GM19468 (cell line): ENCODE results near the gene RASAL3.
"Not testable (repeated sequence)": the region's sequence is repeated elsewhere in the genome, so short reads cannot be mapped to it uniquely, and the experiment has no call there.

Source experiments
- ATAC-seq: cut with Tn5 transposase; IDR thresholded peaks from one replicate; pipeline ENCODE4 v1.9.1; 2021; ENCODE audit warnings: mild to moderate bottlenecking, moderate library complexity, moderate number of reproducible peaks; ENCODE audit not compliant: unreplicated experiment; ENCODE audit errors: extremely low read depth

The RASAL3 gene

DNA sequence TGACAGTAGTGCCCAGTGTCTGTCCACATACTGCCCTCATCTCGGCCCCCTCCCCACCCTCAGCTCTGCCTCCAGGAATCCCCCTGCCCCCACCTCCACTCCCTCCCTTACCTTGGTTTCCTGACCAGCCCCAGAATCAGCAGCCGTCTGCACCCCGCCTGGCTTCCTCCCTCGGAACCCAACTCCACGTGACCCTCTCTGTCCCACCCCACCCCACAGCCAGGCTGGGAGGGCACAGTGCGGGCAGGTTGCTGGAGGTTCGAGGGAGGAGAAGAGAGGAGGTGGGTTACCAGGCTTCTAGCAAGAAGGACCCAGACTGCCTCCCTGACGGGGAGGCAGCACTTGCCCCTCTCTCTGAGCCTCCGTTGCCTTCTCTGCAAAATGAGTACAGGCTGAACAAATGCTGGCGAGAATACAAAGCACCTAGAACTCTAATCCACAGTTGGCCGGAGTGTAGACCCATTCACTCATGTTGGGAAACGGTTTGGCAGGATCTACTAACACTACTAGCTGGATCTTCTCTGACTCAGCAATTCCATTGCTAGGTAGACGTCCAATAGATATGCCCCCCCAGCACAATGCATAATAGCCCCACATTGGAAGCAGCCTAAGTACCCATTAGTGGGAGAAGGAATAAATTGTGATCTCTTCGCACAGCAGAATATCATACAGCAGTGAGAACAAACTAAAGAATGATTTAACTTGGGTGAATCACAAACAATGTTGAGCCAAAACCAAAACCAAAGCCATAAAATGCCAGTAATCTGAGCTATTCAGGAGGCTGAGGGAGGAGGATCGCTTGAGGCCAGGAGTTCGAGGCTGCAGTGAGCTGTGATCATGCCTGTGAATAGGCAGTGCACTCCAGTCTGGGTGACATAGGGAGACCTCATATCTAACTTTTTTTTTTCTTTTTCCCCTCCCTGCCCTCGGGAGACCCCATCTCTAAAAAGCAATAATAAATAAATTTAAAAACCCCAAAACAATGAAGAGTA is at the start of gene RASAL3:
Gene RASAL3 (minus strand): TSS at position 151 of the 992 bp plus-strand sequence. CDS start 186 bp downstream, outside the sequence.
- no peak for ATAC-seq

DNA sequence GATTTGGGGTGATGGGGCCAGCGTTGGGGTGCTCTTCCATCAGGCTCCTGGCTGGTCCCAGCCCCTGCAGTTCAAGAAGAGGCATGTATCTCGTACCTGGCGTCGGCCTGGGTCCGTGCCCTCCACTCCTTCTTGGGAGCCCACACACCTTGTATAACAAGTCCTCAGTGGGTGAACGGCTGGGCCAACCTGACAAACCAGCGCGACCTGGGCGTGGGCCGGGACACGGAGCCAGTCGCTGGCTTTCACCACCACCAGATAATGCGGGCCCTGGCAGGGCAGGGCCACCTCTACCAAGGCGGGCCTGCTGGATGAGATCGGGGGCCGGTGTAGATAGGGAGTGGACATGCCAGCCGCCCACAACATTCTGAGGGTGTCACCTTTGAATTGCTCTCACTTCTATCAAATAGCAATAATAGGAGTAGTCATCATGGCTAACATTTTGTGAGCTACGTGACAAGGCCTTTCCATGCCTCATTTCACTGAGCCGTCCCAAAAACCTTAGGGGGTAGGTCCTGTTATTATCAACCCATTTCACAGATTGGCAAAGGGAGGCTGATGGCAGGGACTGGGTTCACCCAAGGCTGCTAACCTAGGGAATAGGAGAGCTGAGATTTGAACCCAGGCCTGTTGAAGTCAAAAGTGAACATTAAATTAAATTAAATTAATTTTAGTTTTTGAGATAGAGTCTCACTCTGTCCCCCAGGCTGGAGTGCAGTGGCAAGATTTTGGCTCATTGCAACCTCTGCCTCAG is 47.5 kb upstream of the RASAL3 start:
- ATAC-seq = no peak

- ATAC-seq = no peak
These were observed 43.8 kb upstream of the RASAL3 start, which contains the start of gene CYP4F22 for GRCh38 chr19:15508035-15508710. TSS of gene CYP4F22 (plus strand) at chr19:15508525. CDS start at chr19:15525337, 16,812 bp downstream.

- no peak for ATAC-seq
These were observed 43.0 kb upstream of the RASAL3 start for GRCh38 chr19:15507068-15508034.

DNA sequence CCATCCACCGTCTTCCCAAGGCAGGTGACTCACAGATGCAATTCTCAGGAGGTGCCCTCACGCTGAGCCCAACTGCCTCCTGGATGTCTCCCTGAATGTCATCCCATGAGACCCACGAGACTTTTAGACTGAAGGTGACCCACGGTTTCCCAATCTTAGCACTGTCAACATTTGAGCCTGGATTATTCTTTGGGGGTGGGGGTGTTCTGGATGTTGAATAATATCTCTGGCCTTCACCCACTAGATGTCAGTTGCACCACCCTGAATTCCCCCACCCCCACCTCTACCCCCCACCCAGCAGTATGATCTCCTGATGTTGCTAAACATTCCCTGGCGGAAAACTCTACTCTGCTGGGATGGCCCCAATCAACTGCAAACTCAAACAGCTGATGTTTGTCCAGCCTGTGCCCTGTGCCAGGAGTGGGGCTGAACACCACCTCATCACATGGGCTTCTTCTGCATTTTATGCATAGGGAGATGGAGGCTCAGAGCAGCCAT is 41.8 kb upstream of the RASAL3 start:
- ATAC-seq = no peak

DNA sequence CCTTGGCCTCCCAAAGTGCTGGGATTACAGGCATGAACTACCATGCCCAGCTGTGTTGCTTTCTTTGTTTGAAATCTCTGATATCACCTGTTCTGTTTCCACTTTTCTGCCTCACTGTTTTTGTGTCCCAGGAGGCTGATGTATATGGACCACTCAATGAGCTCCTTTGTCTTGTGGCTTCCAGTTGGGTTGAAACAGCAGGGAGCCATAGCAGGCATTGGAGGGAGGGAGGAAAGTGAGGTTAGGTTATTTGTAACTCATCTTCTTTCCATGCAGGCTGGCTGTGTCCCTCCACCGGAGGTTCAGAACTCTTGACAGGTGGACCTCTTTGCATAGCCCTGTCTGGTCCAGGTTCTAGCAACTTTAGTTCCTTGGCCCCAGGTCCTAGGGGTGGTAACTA is 37.9 kb upstream of the RASAL3 start:
- no peak for ATAC-seq

GRCh38 chr19:15501596-15501995 is 37.3 kb upstream of the RASAL3 start:
- ATAC-seq = no peak

- ATAC-seq = no peak
These were observed 34.6 kb upstream of the RASAL3 start for GRCh38 chr19:15498910-15499309.

DNA sequence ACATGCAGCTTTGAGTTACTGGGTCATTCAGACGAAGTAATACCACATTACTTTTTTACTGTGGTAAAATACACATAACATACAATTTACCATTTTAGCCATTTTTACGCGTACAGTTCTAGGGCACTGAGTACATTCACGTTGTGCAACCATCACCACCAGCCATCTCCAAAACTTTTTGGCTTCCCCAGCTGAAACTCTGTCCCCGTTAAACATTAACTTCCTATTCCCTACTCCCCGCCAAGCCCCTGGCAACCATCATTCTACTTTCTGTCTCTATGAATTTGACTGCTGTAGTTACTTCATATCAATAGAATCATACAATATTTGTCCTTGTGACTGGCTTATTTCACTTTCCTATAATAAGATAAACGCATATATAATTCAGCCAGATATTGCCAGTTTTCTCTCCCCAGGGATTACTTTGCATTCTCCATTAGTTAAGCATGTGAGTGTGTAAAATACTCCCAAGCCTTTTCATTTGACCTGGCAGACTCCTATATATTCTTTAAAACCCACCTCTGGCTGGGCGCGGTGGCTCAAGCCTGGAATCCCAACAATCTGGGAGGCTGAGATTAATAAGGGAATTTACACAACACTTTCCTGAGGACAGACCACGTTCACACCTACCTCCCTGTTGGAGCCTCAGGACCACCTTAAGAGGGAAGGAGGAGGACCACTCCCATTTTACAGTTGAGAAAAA is 34.0 kb upstream of the RASAL3 start:
- no peak for ATAC-seq

GRCh38 chr19:15495151-15495550 is 30.8 kb upstream of the RASAL3 start:
- no peak for ATAC-seq

DNA sequence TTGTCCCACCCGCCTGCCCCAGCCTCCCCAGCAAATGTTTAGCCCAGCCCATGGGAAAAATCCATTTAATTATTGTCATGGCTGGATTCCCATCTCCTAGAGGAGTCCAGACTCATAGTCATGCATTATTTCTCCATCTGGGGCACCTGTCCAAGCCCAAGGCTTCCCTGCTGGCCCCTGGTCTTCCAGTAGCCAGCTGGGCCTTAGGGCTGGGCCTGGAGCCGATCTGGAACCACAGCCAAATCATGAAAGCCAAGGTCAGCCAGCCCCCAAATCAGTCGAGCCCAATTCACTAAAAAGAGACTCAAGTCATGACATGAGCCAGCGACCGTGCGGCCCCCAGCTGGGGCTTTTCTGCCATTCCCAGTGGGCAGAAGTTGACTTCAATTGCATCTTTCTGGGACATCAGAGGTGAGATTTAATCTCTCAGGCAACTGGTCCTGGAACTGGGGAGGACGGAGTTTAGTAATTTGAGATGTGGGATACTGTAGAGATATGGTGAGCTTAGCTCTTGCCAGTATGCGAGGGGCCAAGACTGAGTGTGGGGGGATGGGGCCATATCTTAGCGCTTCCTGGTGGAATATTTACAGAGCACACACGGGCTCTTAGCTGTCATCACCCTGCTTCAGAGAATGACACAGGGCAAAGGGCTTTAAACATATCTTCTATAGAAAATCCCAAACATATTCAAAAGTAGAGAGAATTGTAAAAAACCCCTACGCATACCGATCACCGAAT is 24.3 kb upstream of the RASAL3 start:
- ATAC-seq = no peak

DNA sequence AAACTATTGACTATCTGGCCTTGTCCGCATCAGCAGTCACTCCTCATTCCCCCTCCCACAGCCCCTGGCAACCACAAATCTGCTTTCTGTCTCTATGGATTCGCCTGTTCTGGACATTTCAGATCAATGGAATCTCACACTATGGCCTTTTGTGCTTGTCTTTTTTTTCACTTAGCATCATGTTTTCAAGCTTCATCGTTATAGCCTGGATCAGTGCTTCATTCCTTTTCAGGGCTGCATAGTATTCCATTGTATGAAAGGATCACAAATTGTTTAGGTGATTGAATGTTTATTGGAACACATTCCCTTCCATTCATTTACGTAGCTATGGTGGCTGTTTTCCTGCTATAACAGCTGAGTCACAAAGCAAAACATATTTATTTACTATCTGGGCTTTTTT is 22.7 kb upstream of the RASAL3 start:
- ATAC-seq = no peak

- ATAC-seq = not testable (repeated sequence)
These were observed 21.4 kb upstream of the RASAL3 start for GRCh38 chr19:15485768-15486167.

DNA sequence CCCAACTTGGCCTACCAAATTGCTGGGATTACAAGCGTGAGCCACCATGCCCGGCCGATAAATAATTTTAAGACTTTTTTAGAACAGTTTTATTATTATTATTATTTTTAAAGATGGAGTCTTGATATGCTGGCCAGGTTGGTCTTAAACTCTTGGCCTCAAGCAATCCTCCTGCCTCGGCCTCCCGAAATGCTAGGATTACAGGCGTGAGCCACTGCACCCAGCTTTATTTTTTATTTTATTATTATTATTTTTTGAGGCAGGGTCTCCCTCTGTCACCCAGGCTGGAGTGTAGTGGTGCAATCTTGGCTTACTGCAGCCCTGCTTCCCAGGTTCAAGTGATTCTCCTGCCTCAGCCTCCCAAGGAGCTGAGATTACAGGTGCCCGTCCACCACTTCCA is 16.7 kb upstream of the RASAL3 start:
- not testable (repeated sequence) for ATAC-seq

GRCh38 chr19:15479391-15480345 is 15.3 kb upstream of the RASAL3 start, which contains the start of gene PGLYRP2:
TSS of gene PGLYRP2 (minus strand) at chr19:15479501. CDS start at chr19:15479371, 130 bp downstream.
- ATAC-seq = no peak

- no peak for ATAC-seq
These were observed 12.0 kb upstream of the RASAL3 start for GRCh38 chr19:15476325-15476724.

GRCh38 chr19:15475611-15476010 is 11.3 kb upstream of the RASAL3 start:
- no peak for ATAC-seq
